ENCODE measurements around the gene RRAS2. TPM values are rescaled to one million over a fixed set of nuclear protein-coding genes. Genes with fewer than 3 reads are reported as not detected.

Gene RRAS2
- total and polyA plus RNA-seq, 12 donors = 9.2 to 59.3 (median 26.6) TPM

- peak overlapping the region in 1 of 5 donors; percentile 13 for H3K27ac ChIP-seq
- no peaks in the 10 kb centered on the region for H3K27me3 ChIP-seq
- H3K9me3 ChIP-seq (replicated peaks in 1 of 3) = no peaks in the 10 kb centered on the region
- peak in 2 of 7 donors; percentile 23 to 26 for DNase-seq
- no peaks in the 10 kb centered on the region for H3K4me1 ChIP-seq (replicated peaks in 1 of 2)
- H3K36me3 ChIP-seq (replicated peaks in 1 of 2) = no peaks in the 10 kb centered on the region
- intact Hi-C loops (cut with DNase I) = no loop called here
- no peak overlapping the region for H3K4me3 ChIP-seq
- no peak for TF ChIP-seq CTCF (IDR thresholded peaks at IDR 0.05)
- no peak for TF ChIP-seq POLR2A (IDR thresholded peaks at IDR 0.05)
- WGBS, 4 donors = 65 to 76% (median 69%) methylated on average over 9 of the region's 9 CpGs
Measured at GRCh38 chr11:14237444-14237961, 121.5 kb downstream of the RRAS2 start.

- H3K9me3 ChIP-seq (replicated peaks in 1 of 3) = no peaks in the 10 kb centered on the region
- H3K27ac ChIP-seq = no peak overlapping the region
- H3K4me1 ChIP-seq (replicated peaks in 1 of 2) = no peaks in the 10 kb centered on the region
- intact Hi-C loops (cut with DNase I) = no loop called here
- TF ChIP-seq CTCF (IDR thresholded peaks at IDR 0.05) (no peak), POLR2A (IDR thresholded peaks at IDR 0.05) (no peak)
- no peak for DNase-seq
- 76 to 100% (median 83%) methylated on average over 1 of the region's 1 CpG for WGBS, 4 donors
- no peaks in the 10 kb centered on the region for H3K27me3 ChIP-seq
- no peaks in the 10 kb centered on the region for H3K36me3 ChIP-seq (replicated peaks in 1 of 2)
- no peak overlapping the region for H3K4me3 ChIP-seq
Measured at GRCh38 chr11:14235701-14236100, 123.3 kb downstream of the RRAS2 start.

GRCh38 chr11:14234446-14234845 lies 124.5 kb downstream of the RRAS2 start:
- 61 to 85% (median 74%) methylated on average over 6 of the region's 6 CpGs for WGBS, 4 donors
- Histone ChIP-seq H3K27me3 (no peaks in the 10 kb centered on the region), H3K36me3 (replicated peaks in 1 of 2) (no peaks in the 10 kb centered on the region)

GRCh38 chr11:14232652-14233051 lies 126.3 kb downstream of the RRAS2 start:
- Histone ChIP-seq H3K4me1 (replicated peaks in 1 of 2) (no peaks in the 10 kb centered on the region), H3K27ac (no peak overlapping the region), H3K4me3 (no peak overlapping the region), H3K9me3 (replicated peaks in 1 of 3) (no peaks in the 10 kb centered on the region), H3K36me3 (replicated peaks in 1 of 2) (no peaks in the 10 kb centered on the region), H3K27me3 (no peaks in the 10 kb centered on the region)
- DNase-seq = no peak
- TF ChIP-seq POLR2A (IDR thresholded peaks at IDR 0.05) (no peak), CTCF (IDR thresholded peaks at IDR 0.05) (peak in 3 of 6 experiments; percentile 11 to 19 (median 12))
- 58 to 69% (median 62%) methylated on average over 3 to 6 of the region's 6 CpGs for WGBS, 4 donors
- intact Hi-C loops (cut with DNase I) = no loop called here

More at GRCh38 chr11:14234446-14234845, 124.5 kb downstream of the RRAS2 start:
- intact Hi-C loops (cut with DNase I) = no loop called here
- DNase-seq = no peak
- TF ChIP-seq POLR2A (IDR thresholded peaks at IDR 0.05) (no peak), CTCF (IDR thresholded peaks at IDR 0.05) (no peak)
- Histone ChIP-seq H3K27ac (no peak overlapping the region), H3K9me3 (replicated peaks in 1 of 3) (no peaks in the 10 kb centered on the region), H3K4me3 (no peak overlapping the region), H3K4me1 (replicated peaks in 1 of 2) (no peaks in the 10 kb centered on the region)

Measured in adrenal gland (tissue), 12 donors.